HepG2 (cell line): ENCODE data around the gene CENPK. TPM values are rescaled to one million over a fixed set of nuclear protein-coding genes. Genes with fewer than 3 reads are reported as not detected.

Experiments
- BCLAF1 ChIP-seq: fragments of 450-650 bp; IDR thresholded peaks from 2 replicates; pipeline ENCODE4 v1.6.1; 2017; ENCODE audit warnings: mild to moderate bottlenecking
- CCDC6 ChIP-seq: sonication (generic); formaldehyde crosslinking; IDR thresholded peaks from 2 replicates; pipeline ENCODE4 v1.8.1; 2022; ENCODE audit warnings: mild to moderate bottlenecking, missing genetic modification reagents, moderate library complexity
- GFI1 ChIP-seq: sonication (generic); formaldehyde crosslinking; IDR thresholded peaks from 2 replicates; pipeline ENCODE4 v1.5.0; 2020; ENCODE audit warnings: missing genetic modification reagents, mild to moderate bottlenecking, borderline replicate concordance
- GPN1 ChIP-seq: sonication (generic); formaldehyde crosslinking; IDR thresholded peaks from 2 replicates; pipeline ENCODE4 v1.5.1; 2020; ENCODE audit warnings: missing genetic modification reagents, borderline replicate concordance
- HNF1B ChIP-seq: sonication (generic); formaldehyde crosslinking; IDR thresholded peaks from 2 replicates; pipeline ENCODE4 v1.5.1; 2020; ENCODE audit warnings: mild to moderate bottlenecking, moderate library complexity, missing genetic modification reagents
- IKZF5 ChIP-seq: IDR thresholded peaks from 2 replicates; pipeline ENCODE4 v1.6.1; 2018; ENCODE audit warnings: missing genetic modification reagents, mild to moderate bottlenecking, missing compliant biosample characterization
- NONO ChIP-seq, 2 experiments: fragments of 450-650 bp in 1 of 2; sonication (generic) in 1 of 2; formaldehyde crosslinking in 1 of 2; IDR thresholded peaks in 1 of 2; conservative IDR thresholded peaks in 1 of 2; 2 replicates each; pipeline versions ENCODE4 v1.6.1 to v1.8.0; 2017 to 2022; ENCODE audit warnings: mild to moderate bottlenecking in 1 of 2, missing genetic modification reagents in 1 of 2, moderate library complexity in 1 of 2
- SOX5 ChIP-seq: IDR thresholded peaks from 2 replicates; pipeline ENCODE4 v1.6.1; 2016; ENCODE audit warnings: borderline replicate concordance
- SP5 ChIP-seq: IDR thresholded peaks from 2 replicates; pipeline ENCODE4 v1.6.1; 2016; ENCODE audit warnings: low read depth, borderline replicate concordance
- TBP ChIP-seq: sonication (generic); formaldehyde crosslinking; IDR thresholded peaks from 2 replicates; pipeline ENCODE4 v1.5.0; 2020; ENCODE audit warnings: missing genetic modification reagents
- TFDP1 ChIP-seq: IDR thresholded peaks from 2 replicates; pipeline ENCODE4 v1.6.1; 2016; ENCODE audit warnings: missing compliant biosample characterization, missing genetic modification reagents, borderline replicate concordance
- ZNF503 ChIP-seq: sonication (generic); formaldehyde crosslinking; IDR thresholded peaks from 2 replicates; pipeline ENCODE4 v1.4.0; 2020; ENCODE audit warnings: missing genetic modification reagents
- ZNF703 ChIP-seq: sonication (generic); formaldehyde crosslinking; IDR thresholded peaks from 2 replicates; pipeline ENCODE4 v1.5.1; 2020; ENCODE audit warnings: missing genetic modification reagents, mild to moderate bottlenecking, moderate library complexity, borderline replicate concordance
- ZXDC ChIP-seq: sonication (generic); formaldehyde crosslinking; IDR thresholded peaks from 2 replicates; pipeline ENCODE4 v1.5.0; 2020; ENCODE audit warnings: mild to moderate bottlenecking, missing genetic modification reagents
- polyA plus RNA-seq, 8 experiments: library from polyadenylated mRNA; depleted of rRNA in 3 of 8; stranded (reverse) in 7 of 8; unstranded in 1 of 8; fragments of >200 nt; fragmentation: Illumina TruSeq in 4 of 8; extraction: Trizol in 4 of 8; gene quantifications; 2 replicates each; pipeline versions ENCODE4 v1.2.1 to v1.2.3, GENCODE V29; 2011 to 2016; ENCODE audit warnings: low read depth in 4 of 8, missing spikeins in 1 of 8, mixed read lengths in 1 of 8; ENCODE audit not compliant: insufficient read depth in 1 of 8
- total RNA-seq, 5 experiments: library from RNA; depleted of rRNA; stranded (reverse); fragments of >200 nt; fragmentation: Illumina TruSeq; extraction: Trizol; gene quantifications; 2 replicates each; pipeline ENCODE4 v1.2.3, GENCODE V29; 2016; ENCODE audit warnings: low read depth in 1 of 5

Gene CENPK
- total and polyA plus RNA-seq, 2 of the 13 experiments (the other 11 are each of a cell fraction or from before 2014, with no cell fraction given), result 14.3 to 54.4 TPM

- TF ChIP-seq GPN1 (CRISPR knock-in tag), result no peak
- no peak; the same call in 1 of the 2 replicates for TF ChIP-seq GFI1 (CRISPR knock-in tag)
- peak; percentile 84; the same call in 1 of the 2 replicates for TF ChIP-seq CCDC6
- no peak for TF ChIP-seq BCLAF1
- no peak for TF ChIP-seq SOX5 (CRISPR knock-in tag)
- TF ChIP-seq NONO (IDR thresholded peaks at IDR 0.05), result no peak
- peak; percentile 68 for TF ChIP-seq NONO (CRISPR knock-in tag; conservative IDR thresholded peaks at IDR 0.05)
- peak; percentile 73; the same call in 1 of the 2 replicates for TF ChIP-seq HNF1B (CRISPR knock-in tag)
- 0 out of 2 replicates have a peak, but pooled peaks have one; percentile 56 for TF ChIP-seq ZNF503
- TF ChIP-seq TBP (CRISPR knock-in tag), result 0 out of 2 replicates have a peak, but pooled peaks have one; percentile 76
- no peak for TF ChIP-seq ZXDC (CRISPR knock-in tag)
- 0 out of 2 replicates have a peak, but pooled peaks have one; percentile 12 for TF ChIP-seq SP5 (CRISPR knock-in tag)
- TF ChIP-seq IKZF5 (CRISPR knock-in tag), result peak; percentile 71; the same call in 1 of the 2 replicates
- no peak for TF ChIP-seq ZNF703 (CRISPR knock-in tag)
- peak; percentile 99 for TF ChIP-seq TFDP1
Observed at GRCh38 chr5:65562731-65563701, at the start of gene CENPK, which contains the start of gene PPWD1 (continued).
